Mesendoderm (in vitro differentiated cells): ENCODE measurements around the gene SLC5A9.

Source experiments
- DNase-seq: peaks from one replicate; pipeline ENCODE4 v3.0.0; 2013
- H2AK5ac ChIP-seq: 2 replicates; pipeline ENCODE4 v1.6.1; 2013; ENCODE audit warnings: low read length, inconsistent platforms
- H2BK120ac ChIP-seq: 2 replicates; pipeline ENCODE4 v1.6.1; 2013; ENCODE audit warnings: low read depth, mild to moderate bottlenecking, low read length, moderate library complexity, mixed read lengths
- H2BK15ac ChIP-seq: replicated peaks from 2 replicates; pipeline ENCODE4 v1.6.1; 2013; ENCODE audit warnings: low read depth, mild to moderate bottlenecking, moderate library complexity
- H2BK5ac ChIP-seq: 2 replicates; pipeline ENCODE4 v1.6.1; 2013; ENCODE audit warnings: low read length, inconsistent platforms
- H3K18ac ChIP-seq: 2 replicates; pipeline ENCODE4 v1.6.1; 2013; ENCODE audit warnings: mild to moderate bottlenecking, low read length, mixed read lengths
- H3K23ac ChIP-seq: one replicate; pipeline ENCODE4 v1.6.1; 2013; ENCODE audit warnings: low read length
- H3K27ac ChIP-seq: 2 replicates; pipeline ENCODE4 v1.5.1; 2013; ENCODE audit warnings: low read depth, mild to moderate bottlenecking, inconsistent platforms, low read length, moderate library complexity
- H3K27me3 ChIP-seq: 2 replicates; pipeline ENCODE4 v1.6.1; 2013; ENCODE audit warnings: low read length, control low read depth, mild to moderate bottlenecking, inconsistent platforms; ENCODE audit not compliant: insufficient read depth, poor library complexity
- H3K36me3 ChIP-seq: 2 replicates; pipeline ENCODE4 v1.6.1; 2013; ENCODE audit warnings: low read length, inconsistent platforms; ENCODE audit not compliant: control insufficient read depth, insufficient read depth
- H3K4ac ChIP-seq: one replicate; pipeline ENCODE4 v1.6.1; 2013; ENCODE audit warnings: low read depth, mild to moderate bottlenecking, low read length, moderate library complexity
- H3K4me1 ChIP-seq: 2 replicates; pipeline ENCODE4 v1.6.1; 2013; ENCODE audit warnings: low read depth, low read length, inconsistent platforms; ENCODE audit not compliant: control insufficient read depth
- H3K4me2 ChIP-seq: 2 replicates; pipeline ENCODE4 v1.6.1; 2013; ENCODE audit warnings: low read length
- H3K4me3 ChIP-seq: 2 replicates; pipeline ENCODE4 v1.5.1; 2013; ENCODE audit warnings: mild to moderate bottlenecking, low read length
- H3K56ac ChIP-seq: one replicate; pipeline ENCODE4 v1.6.1; 2013; ENCODE audit warnings: low read length
- H3K79me1 ChIP-seq: 2 replicates; pipeline ENCODE4 v1.6.1; 2013; ENCODE audit warnings: low read length, inconsistent platforms
- H3K79me2 ChIP-seq: 2 replicates; pipeline ENCODE4 v1.6.1; 2013; ENCODE audit warnings: mild to moderate bottlenecking, low read length; ENCODE audit not compliant: control insufficient read depth, insufficient read depth
- H3K9ac ChIP-seq: 2 replicates; pipeline ENCODE4 v1.6.1; 2013; ENCODE audit warnings: low read length, inconsistent platforms
- H4K5ac ChIP-seq: one replicate; pipeline ENCODE4 v1.6.1; 2013; ENCODE audit warnings: low read length
- H4K8ac ChIP-seq: one replicate; pipeline ENCODE4 v1.6.1; 2013; ENCODE audit warnings: low read depth, mild to moderate bottlenecking, control low read depth, low read length, moderate library complexity
- WGBS: extraction: QIAGEN DNeasy Blood & Tissue Kit; methylation state at CpG from one replicate; pipeline ENCODE4 v1.1.7; 2013; ENCODE audit warnings: low lambda C conversion rate, missing lambda C conversion rate; ENCODE audit not compliant: insufficient coverage; ENCODE audit errors: extremely low coverage; 5-methylcytosine and 5-hydroxymethylcytosine counted together

SLC5A9 gene

GRCh38 chr1:48294656-48295055, 72.1 kb downstream of the SLC5A9 start:
- Histone ChIP-seq H4K5ac (no peak overlapping the region), H2BK120ac (no peak overlapping the region), H3K4me3 (no peak overlapping the region), H4K8ac (no peak overlapping the region), H3K23ac (no peak overlapping the region), H2BK15ac (no peak overlapping the region), H3K4me2 (no peak overlapping the region), H3K27ac (no peak overlapping the region), H2AK5ac (no peak overlapping the region), H3K36me3 (no peaks in the 10 kb centered on the region), H3K79me1 (no peaks in the 10 kb centered on the region), H3K27me3 (no peaks in the 10 kb centered on the region), H3K56ac (no peak overlapping the region), H3K4me1 (no peaks in the 10 kb centered on the region), H3K79me2 (no peaks in the 10 kb centered on the region), H3K9ac (no peak overlapping the region), H3K4ac (no peak overlapping the region), H3K18ac (no peak overlapping the region), H2BK5ac (no peak overlapping the region)
- DNase-seq, result no peak
- no CpG with 5 or more reads among the region's 1 CpG for WGBS
